HG03095 (cell line): ENCODE results near the gene PIK3CG.
"Not testable (repeated sequence)": the region's sequence is repeated elsewhere in the genome, so short reads cannot be mapped to it uniquely, and the experiment has no call there.

ENCODE experiments used
- ATAC-seq: cut with Tn5 transposase; IDR thresholded peaks from one replicate; pipeline ENCODE4 v1.9.1; 2021; ENCODE audit warnings: moderate library complexity; ENCODE audit not compliant: unreplicated experiment

Gene PIK3CG

GRCh38 chr7:106865130-106866041 lies at the start of gene PIK3CG:
PIK3CG (plus strand) TSS chr7:106865282; CDS start chr7:106867562, 2,280 bp downstream.
- ATAC-seq: peak; percentile 48

GRCh38 chr7:106817098-106817497 lies 48.0 kb upstream of the PIK3CG start:
- ATAC-seq: no peak

- no peak for ATAC-seq
Measured at GRCh38 chr7:106818736-106819135, 46.3 kb upstream of the PIK3CG start.

GRCh38 chr7:106819546-106819945 lies 45.5 kb upstream of the PIK3CG start:
- no peak for ATAC-seq

GRCh38 chr7:106820321-106821217 lies 44.5 kb upstream of the PIK3CG start:
- ATAC-seq: no peak

- ATAC-seq: no peak
Measured at GRCh38 chr7:106823631-106824030, 41.5 kb upstream of the PIK3CG start.

GRCh38 chr7:106824458-106824857 lies 40.6 kb upstream of the PIK3CG start:
- no peak for ATAC-seq

- no peak for ATAC-seq
Measured at GRCh38 chr7:106827626-106828025, 37.5 kb upstream of the PIK3CG start.

GRCh38 chr7:106829496-106829895 lies 35.6 kb upstream of the PIK3CG start:
- ATAC-seq: no peak

GRCh38 chr7:106830896-106831295 lies 34.2 kb upstream of the PIK3CG start:
- ATAC-seq: not testable (repeated sequence)

- ATAC-seq: no peak
Measured at GRCh38 chr7:106836816-106837215, 28.3 kb upstream of the PIK3CG start.

GRCh38 chr7:106839511-106839910 lies 25.6 kb upstream of the PIK3CG start:
- no peak for ATAC-seq

GRCh38 chr7:106840342-106840741 lies 24.7 kb upstream of the PIK3CG start:
- no peak for ATAC-seq

- no peak for ATAC-seq
Measured at GRCh38 chr7:106841896-106842390, 23.1 kb upstream of the PIK3CG start.

GRCh38 chr7:106844279-106844997 lies 20.6 kb upstream of the PIK3CG start:
- ATAC-seq: no peak

- no peak for ATAC-seq
Measured at GRCh38 chr7:106848049-106848448, 17.0 kb upstream of the PIK3CG start.

- ATAC-seq: no peak
Measured at GRCh38 chr7:106848851-106849442, 16.1 kb upstream of the PIK3CG start.

GRCh38 chr7:106851632-106852031 lies 13.4 kb upstream of the PIK3CG start:
- ATAC-seq: not testable (repeated sequence)

- ATAC-seq: no peak
Measured at GRCh38 chr7:106853250-106853908, 11.7 kb upstream of the PIK3CG start.
